ENCODE measurements around the gene SYNPR.

SYNPR gene

GRCh38 chr3:63278171-63279004, at the start of gene SYNPR:
Gene SYNPR, plus strand, starts transcription at chr3:63278308.
- peak; percentile 38; the same call in 2 of the 3 replicates for ATAC-seq
- no peak for TF ChIP-seq CSDC2 (CRISPR knock-in tag; IDR thresholded peaks at IDR 0.05)
- no peak for TF ChIP-seq ISL1 (CRISPR knock-in tag; IDR thresholded peaks at IDR 0.05)
- TF ChIP-seq BACH2 (CRISPR knock-in tag; IDR thresholded peaks at IDR 0.05; ENCODE audit: borderline replicate concordance): no peak
- no peak for TF ChIP-seq ZFP3 (CRISPR knock-in tag; IDR thresholded peaks at IDR 0.05)
- no peak for TF ChIP-seq PATZ1 (CRISPR knock-in tag; IDR thresholded peaks at IDR 0.05; ENCODE audit: borderline replicate concordance)
- no peak for TF ChIP-seq ZNF8 (CRISPR knock-in tag; IDR thresholded peaks at IDR 0.05)
- TF ChIP-seq ARNTL (CRISPR knock-in tag; IDR thresholded peaks at IDR 0.05; ENCODE audit: borderline replicate concordance, low read depth): no peak
- TF ChIP-seq ESRRG (CRISPR knock-in tag; IDR thresholded peaks at IDR 0.05): no peak
- TF ChIP-seq ZFP30 (CRISPR knock-in tag; IDR thresholded peaks at IDR 0.05): no peak
- no peak for TF ChIP-seq SNAI2 (CRISPR knock-in tag; IDR thresholded peaks at IDR 0.05)
- no peak for TF ChIP-seq OSR1 (CRISPR knock-in tag; IDR thresholded peaks at IDR 0.05)
- no peak for TF ChIP-seq POU6F1 (CRISPR knock-in tag; IDR thresholded peaks at IDR 0.05; ENCODE audit: borderline replicate concordance, low read depth)
- no peak for TF ChIP-seq ZNF565 (CRISPR knock-in tag; conservative IDR thresholded peaks at IDR 0.05; ENCODE audit: low read depth)
- no peak for TF ChIP-seq CSRNP3 (CRISPR knock-in tag; IDR thresholded peaks at IDR 0.05)
- TF ChIP-seq ZC3H10 (CRISPR knock-in tag; IDR thresholded peaks at IDR 0.05): no peak
- no peak for TF ChIP-seq TOX (CRISPR knock-in tag; IDR thresholded peaks at IDR 0.05; ENCODE audit: borderline replicate concordance)
- TF ChIP-seq TCF4 (CRISPR knock-in tag; IDR thresholded peaks at IDR 0.05; ENCODE audit: borderline replicate concordance): no peak
- no peak for TF ChIP-seq ZNF70 (CRISPR knock-in tag; IDR thresholded peaks at IDR 0.05)
- no peak for TF ChIP-seq CREB5 (CRISPR knock-in tag; IDR thresholded peaks at IDR 0.05; ENCODE audit: low read depth)
- TF ChIP-seq GLIS3 (CRISPR knock-in tag; IDR thresholded peaks at IDR 0.05): no peak

GRCh38 chr3:63228677-63229076, 49.4 kb upstream of the SYNPR start:
- ATAC-seq: peak; percentile 84
- no peak for TF ChIP-seq SNAI2 (CRISPR knock-in tag; IDR thresholded peaks at IDR 0.05)
- TF ChIP-seq CSDC2 (CRISPR knock-in tag; IDR thresholded peaks at IDR 0.05): no peak
- no peak for TF ChIP-seq POU6F1 (CRISPR knock-in tag; IDR thresholded peaks at IDR 0.05; ENCODE audit: borderline replicate concordance, low read depth)
- no peak for TF ChIP-seq OSR1 (CRISPR knock-in tag; IDR thresholded peaks at IDR 0.05)
- no peak for TF ChIP-seq ZFP30 (CRISPR knock-in tag; IDR thresholded peaks at IDR 0.05)
- no peak for TF ChIP-seq ARNTL (CRISPR knock-in tag; IDR thresholded peaks at IDR 0.05; ENCODE audit: borderline replicate concordance, low read depth)
- no peak for TF ChIP-seq TSHZ2 (CRISPR knock-in tag; IDR thresholded peaks at IDR 0.05)
- no peak for TF ChIP-seq PATZ1 (CRISPR knock-in tag; IDR thresholded peaks at IDR 0.05; ENCODE audit: borderline replicate concordance)
- no peak for TF ChIP-seq TOX (CRISPR knock-in tag; IDR thresholded peaks at IDR 0.05; ENCODE audit: borderline replicate concordance)
- no peak for TF ChIP-seq ZNF8 (CRISPR knock-in tag; IDR thresholded peaks at IDR 0.05)
- TF ChIP-seq ISL1 (CRISPR knock-in tag; IDR thresholded peaks at IDR 0.05): no peak
- TF ChIP-seq ZC3H10 (CRISPR knock-in tag; IDR thresholded peaks at IDR 0.05): no peak
- TF ChIP-seq ESRRG (CRISPR knock-in tag; IDR thresholded peaks at IDR 0.05): no peak
- no peak for TF ChIP-seq CSRNP3 (CRISPR knock-in tag; IDR thresholded peaks at IDR 0.05)
- TF ChIP-seq CREB5 (CRISPR knock-in tag; IDR thresholded peaks at IDR 0.05; ENCODE audit: low read depth): no peak

Measured in SK-N-SH treated with all-trans-retinoic acid at 6 μM for 48 hours (cell line).